A549 (cell line): ENCODE data around the gene UBE2R2. TPM values are rescaled to one million over a fixed set of nuclear protein-coding genes. Genes with fewer than 3 reads are reported as not detected.
"Not testable (repeated sequence)": the region's sequence is repeated elsewhere in the genome, so short reads cannot be mapped to it uniquely, and the experiment has no call there.

ENCODE experiments used
- ATAC-seq, 2 experiments: fragments of 200-7000 bp in 1 of 2; fragments of >200 bp in 1 of 2; cut with Nextera tagmentation in 1 of 2; cut with Tn5 transposase in 1 of 2; 3 replicates each; pipeline versions ENCODE4 v1.8.0 to v1.9.1; 2018 to 2020; ENCODE audit warnings: mild to moderate bottlenecking in 1 of 2, moderate library complexity in 1 of 2
- CTCF ChIA-PET: fragments of 300-600 bp; sonication (Branson Sonifier 250); formaldehyde crosslinking; extraction: SDS; loops from one replicate; lab custom pipeline; 2021; ENCODE audit warnings: antibody characterized with exemption, inconsistent platforms; lab: Yijun Ruan, JAX
- POLR2A ChIA-PET: fragments of 350-600 bp; formaldehyde crosslinking; extraction: SDS; loops from one replicate; lab custom pipeline; 2021; ENCODE audit warnings: antibody characterized with exemption, inconsistent platforms; lab: Yijun Ruan, JAX
- DNase-seq, 2 experiments: peaks; one replicate each; pipeline versions ENCODE4 v3.0.0 to v3.0.0-alpha.2; 2011 to 2016; ENCODE audit warnings: low read depth in 1 of 2, low spot score in 1 of 2
- FAIRE-seq: peaks from 2 replicates; lab custom pipeline; 2011; peaks lifted over from hg19 to GRCh38; lab: Jason Lieb, UNC
- H3K27ac ChIP-seq, 2 experiments: fragments of >200 bp; sonication (Bioruptor Twin); formaldehyde crosslinking; 3 replicates each; pipeline ENCODE4 v1.5.1; 2016 to 2017
- H3K4me1 ChIP-seq: fragments of >200 bp; sonication (Bioruptor Twin); formaldehyde crosslinking; 3 replicates; pipeline ENCODE4 v1.6.1; 2016
- H3K4me2 ChIP-seq: fragments of >200 bp; sonication (Bioruptor Twin); formaldehyde crosslinking; 3 replicates; pipeline ENCODE4 v1.6.1; 2016
- H3K4me3 ChIP-seq: fragments of >200 bp; sonication (Bioruptor Twin); formaldehyde crosslinking; 3 replicates; pipeline ENCODE4 v1.5.1; 2016
- H3K9me3 ChIP-seq: fragments of >200 bp; sonication (Bioruptor Twin); formaldehyde crosslinking; 3 replicates; pipeline ENCODE4 v1.6.1; 2016
- BCL3 ChIP-seq: fragments of >200 bp; sonication (Bioruptor Twin); formaldehyde crosslinking; IDR thresholded peaks from 3 replicates; pipeline ENCODE4 v1.6.1; 2016
- CHD4 ChIP-seq: fragments of 200-600 bp; sonication (generic); IDR thresholded peaks from 2 replicates; pipeline ENCODE4 v1.6.1; 2016; ENCODE audit warnings: antibody characterized with exemption, mild to moderate bottlenecking, borderline replicate concordance
- EHF ChIP-seq: fragments of 250-450 bp; sonication (Bioruptor Pico); IDR thresholded peaks from 2 replicates; pipeline ENCODE4 v1.5.0; 2020; ENCODE audit warnings: mild to moderate bottlenecking
- EP300 ChIP-seq, 2 experiments: fragments of >200 bp; sonication (Bioruptor Twin); formaldehyde crosslinking; IDR thresholded peaks; 2 replicates in 1 of 2; 3 replicates in 1 of 2; pipeline ENCODE4 v1.6.1; 2016 to 2017
- ESRRA ChIP-seq: fragments of 150-350 bp; IDR thresholded peaks from 2 replicates; pipeline ENCODE4 v1.6.1; 2014; ENCODE audit warnings: mild to moderate bottlenecking, low read length, borderline replicate concordance
- FOXS1 ChIP-seq: fragments of 250-450 bp; sonication (Bioruptor Pico); IDR thresholded peaks from 2 replicates; pipeline ENCODE4 v1.5.0; 2020; ENCODE audit warnings: mild to moderate bottlenecking, moderate library complexity
- NR3C1 ChIP-seq: fragments of >200 bp; sonication (Bioruptor Twin); formaldehyde crosslinking; IDR thresholded peaks from 3 replicates; pipeline ENCODE4 v1.6.1; 2017
- ZC3H11A ChIP-seq: fragments of 450-650 bp; IDR thresholded peaks from 2 replicates; pipeline ENCODE4 v1.6.1; 2014; ENCODE audit warnings: antibody characterized with exemption, mild to moderate bottlenecking
- WGBS: methylation state at CpG from one replicate; pipeline ENCODE4 v1.1.6; 2017; ENCODE audit errors: missing lambda C conversion rate; 5-methylcytosine and 5-hydroxymethylcytosine counted together
- polyA plus RNA-seq, 4 experiments: library from polyadenylated mRNA; depleted of rRNA in 3 of 4; stranded (reverse); fragments of >200 nt; fragmentation: RNase III in 1 of 4; extraction: RNeasy Plus Mini Kit Qiagen cat#74134 plus additional on column Dnase treatment in 1 of 4; gene quantifications; 2 replicates in 3 of 4; 3 replicates in 1 of 4; pipeline ENCODE4 v1.2.3, GENCODE V29; 2011 to 2017
- small RNA-seq, 6 experiments: library from RNA; depleted of rRNA; stranded (forward); fragments of <200 nt; gene quantifications; one replicate each; pipeline ENCODE3, GENCODE V24; 2012

Gene UBE2R2
- polyA plus RNA-seq, 2 of the 4 experiments (the other 2 are of a cell fraction) = 41.2 to 48.1 TPM

- DNase-seq (no peak), ATAC-seq (no peak), FAIRE-seq (no peak)
- ChIA-PET CTCF (interaction anchor here (0.6 to 1.2 kb wide), 2 partner anchors 14 to 16 kb away, joined by 3 read pairs; no protein-coding TSS in a partner anchor), POLR2A (no interaction called here)
- H3K4me1 ChIP-seq = no peaks in the 10 kb centered on the region
- no peak overlapping the region for H3K4me2 ChIP-seq
- WGBS = 87% methylated on average over 2 of the region's 2 CpGs
- H3K9me3 ChIP-seq = no peaks in the 10 kb centered on the region
- H3K4me3 ChIP-seq = no peak overlapping the region
- no peak for TF ChIP-seq BCL3
- TF ChIP-seq CHD4 = no peak
- TF ChIP-seq EP300 (IDR thresholded peaks at IDR 0.05) = no peak
- no peak for TF ChIP-seq FOXS1 (CRISPR knock-in tag)
- no peak overlapping the region for H3K27ac ChIP-seq
Observed at GRCh38 chr9:33959725-33960124, 142.8 kb downstream of the UBE2R2 start.

GRCh38 chr9:33962468-33962867, 145.5 kb downstream of the UBE2R2 start:
- H3K9me3 ChIP-seq, H3K27ac ChIP-seq, POLR2A ChIA-PET, H3K4me1 ChIP-seq, DNase-seq, H3K4me3 ChIP-seq, H3K4me2 ChIP-seq, FAIRE-seq, ATAC-seq: not testable (repeated sequence)
- TF ChIP-seq ZC3H11A = peak; percentile 91
- WGBS = 96% methylated on average over 7 of the region's 7 CpGs
- CTCF ChIA-PET = interaction anchor here (1.3 kb wide), 1 partner anchor 18 kb away, joined by 5 read pairs; no protein-coding TSS in a partner anchor

- Histone ChIP-seq H3K4me3 (no peak overlapping the region), H3K4me2 (no peak overlapping the region), H3K4me1 (no peaks in the 10 kb centered on the region), H3K9me3 (no peaks in the 10 kb centered on the region), H3K27ac (no peak overlapping the region)
- FAIRE-seq (no peak), ATAC-seq (no peak; a peak in 1 of 6 replicates)
- POLR2A ChIA-PET = no interaction called here
- CTCF ChIA-PET = interaction anchor here (1.3 to 2.0 kb wide), 2 partner anchors 18 to 39 kb away, joined by 4 to 6 read pairs; no protein-coding TSS in a partner anchor
- no peak for TF ChIP-seq EHF (CRISPR knock-in tag)
- TF ChIP-seq NR3C1 = no peak
- no peak for TF ChIP-seq ESRRA
- TF ChIP-seq, all 56 proteins: peak for 0
- WGBS = 93% methylated on average over 2 of the region's 2 CpGs
- no peak for DNase-seq
Observed at GRCh38 chr9:33964086-33964768, 147.3 kb downstream of the UBE2R2 start.

Small RNA genes within 50 kb of the gene (small RNA-seq; reads per million reads assigned to genes)
- gene RF00019 = 0 reads per million in 6 experiments
- gene RNU4ATAC11P = 0 reads per million in 6 experiments
- gene SNORD121A = 0.77 to 52.3 (median 11.5) reads per million in 6 experiments
- gene SNORD121B = 0 reads per million in 6 experiments

Other genes starting within 250 kb of the UBE2R2 start
- 2.0 and 3.3 TPM in 2 replicates for gene PRSS3, start 21.6 kb upstream of the UBE2R2 start, polyA plus RNA-seq (2011; rRNA removed)
- gene PRSS3, start 21.6 kb upstream of the UBE2R2 start, polyA plus RNA-seq (2017; fragmentation: RNase III; extraction: RNeasy Plus Mini Kit Qiagen cat#74134 plus additional on column Dnase treatment) = 1.9 to 4.3 TPM (median 4.0 TPM) in 3 replicates
- gene UBAP2, start 231.7 kb downstream of the UBE2R2 start, polyA plus RNA-seq (2011; rRNA removed) = 25.0 and 26.8 TPM in 2 replicates
- 29.5 to 32.9 TPM (median 30.0 TPM) in 3 replicates for gene UBAP2, start 231.7 kb downstream of the UBE2R2 start, polyA plus RNA-seq (2017; fragmentation: RNase III; extraction: RNeasy Plus Mini Kit Qiagen cat#74134 plus additional on column Dnase treatment)